ENCODE results near the gene ALK.

DNA sequence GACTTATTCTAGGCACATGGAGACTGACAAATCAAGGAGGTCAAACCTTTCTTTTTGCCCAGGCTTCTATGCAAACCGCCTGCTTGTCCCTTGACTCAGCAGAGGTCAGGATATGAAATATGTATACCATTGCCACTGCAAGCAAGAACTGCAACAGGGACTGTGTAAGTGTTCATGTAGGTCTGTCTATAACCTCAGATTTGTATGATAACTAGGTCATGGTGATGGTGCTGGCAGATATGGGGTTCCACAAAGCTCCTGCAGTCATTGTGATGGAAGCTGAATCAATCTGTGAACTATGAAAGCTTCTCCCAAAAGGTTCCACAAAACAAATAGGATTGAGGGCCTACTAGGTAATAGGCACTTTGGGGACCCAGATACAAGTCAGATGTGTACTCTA lies 489.9 kb downstream of the ALK start:
- TF ChIP-seq, protein P1, sequence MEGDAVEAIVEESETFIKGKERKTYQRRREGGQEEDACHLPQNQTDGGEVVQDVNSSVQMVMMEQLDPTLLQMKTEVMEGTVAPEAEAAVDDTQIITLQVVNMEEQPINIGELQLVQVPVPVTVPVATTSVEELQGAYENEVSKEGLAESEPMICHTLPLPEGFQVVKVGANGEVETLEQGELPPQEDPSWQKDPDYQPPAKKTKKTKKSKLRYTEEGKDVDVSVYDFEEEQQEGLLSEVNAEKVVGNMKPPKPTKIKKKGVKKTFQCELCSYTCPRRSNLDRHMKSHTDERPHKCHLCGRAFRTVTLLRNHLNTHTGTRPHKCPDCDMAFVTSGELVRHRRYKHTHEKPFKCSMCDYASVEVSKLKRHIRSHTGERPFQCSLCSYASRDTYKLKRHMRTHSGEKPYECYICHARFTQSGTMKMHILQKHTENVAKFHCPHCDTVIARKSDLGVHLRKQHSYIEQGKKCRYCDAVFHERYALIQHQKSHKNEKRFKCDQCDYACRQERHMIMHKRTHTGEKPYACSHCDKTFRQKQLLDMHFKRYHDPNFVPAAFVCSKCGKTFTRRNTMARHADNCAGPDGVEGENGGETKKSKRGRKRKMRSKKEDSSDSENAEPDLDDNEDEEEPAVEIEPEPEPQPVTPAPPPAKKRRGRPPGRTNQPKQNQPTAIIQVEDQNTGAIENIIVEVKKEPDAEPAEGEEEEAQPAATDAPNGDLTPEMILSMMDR (conservative IDR thresholded peaks at IDR 0.05; ENCODE audit: low read depth in 2 of 2), result no peak
- TF ChIP-seq CREB1 (CRISPR knock-in tag; IDR thresholded peaks at IDR 0.05; ENCODE audit: low read depth) (no peak), ZNF114 (CRISPR knock-in tag; IDR thresholded peaks at IDR 0.05) (no peak), EZH2 (IDR thresholded peaks at IDR 0.05; ENCODE audit: low read depth, unreplicated experiment) (no peak), POLR2AphosphoS5 (IDR thresholded peaks at IDR 0.05; ENCODE audit: low read depth) (no peak), EZH2phosphoT487 (IDR thresholded peaks at IDR 0.05; ENCODE audit: unreplicated experiment) (no peak), ZNF331 (CRISPR knock-in tag; IDR thresholded peaks at IDR 0.05; ENCODE audit: low read depth) (no peak), STAT1 (IDR thresholded peaks at IDR 0.05; ENCODE audit: unreplicated experiment) (no peak), NANOG (IDR thresholded peaks at IDR 0.05; ENCODE audit: borderline replicate concordance) (no peak), JUNB (IDR thresholded peaks at IDR 0.05; ENCODE audit: unreplicated experiment) (no peak)
- TF ChIP-seq, protein P2, sequence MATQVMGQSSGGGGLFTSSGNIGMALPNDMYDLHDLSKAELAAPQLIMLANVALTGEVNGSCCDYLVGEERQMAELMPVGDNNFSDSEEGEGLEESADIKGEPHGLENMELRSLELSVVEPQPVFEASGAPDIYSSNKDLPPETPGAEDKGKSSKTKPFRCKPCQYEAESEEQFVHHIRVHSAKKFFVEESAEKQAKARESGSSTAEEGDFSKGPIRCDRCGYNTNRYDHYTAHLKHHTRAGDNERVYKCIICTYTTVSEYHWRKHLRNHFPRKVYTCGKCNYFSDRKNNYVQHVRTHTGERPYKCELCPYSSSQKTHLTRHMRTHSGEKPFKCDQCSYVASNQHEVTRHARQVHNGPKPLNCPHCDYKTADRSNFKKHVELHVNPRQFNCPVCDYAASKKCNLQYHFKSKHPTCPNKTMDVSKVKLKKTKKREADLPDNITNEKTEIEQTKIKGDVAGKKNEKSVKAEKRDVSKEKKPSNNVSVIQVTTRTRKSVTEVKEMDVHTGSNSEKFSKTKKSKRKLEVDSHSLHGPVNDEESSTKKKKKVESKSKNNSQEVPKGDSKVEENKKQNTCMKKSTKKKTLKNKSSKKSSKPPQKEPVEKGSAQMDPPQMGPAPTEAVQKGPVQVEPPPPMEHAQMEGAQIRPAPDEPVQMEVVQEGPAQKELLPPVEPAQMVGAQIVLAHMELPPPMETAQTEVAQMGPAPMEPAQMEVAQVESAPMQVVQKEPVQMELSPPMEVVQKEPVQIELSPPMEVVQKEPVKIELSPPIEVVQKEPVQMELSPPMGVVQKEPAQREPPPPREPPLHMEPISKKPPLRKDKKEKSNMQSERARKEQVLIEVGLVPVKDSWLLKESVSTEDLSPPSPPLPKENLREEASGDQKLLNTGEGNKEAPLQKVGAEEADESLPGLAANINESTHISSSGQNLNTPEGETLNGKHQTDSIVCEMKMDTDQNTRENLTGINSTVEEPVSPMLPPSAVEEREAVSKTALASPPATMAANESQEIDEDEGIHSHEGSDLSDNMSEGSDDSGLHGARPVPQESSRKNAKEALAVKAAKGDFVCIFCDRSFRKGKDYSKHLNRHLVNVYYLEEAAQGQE (IDR thresholded peaks at IDR 0.05; ENCODE audit: unreplicated experiment), result no peak
- TF ChIP-seq, protein P3, sequence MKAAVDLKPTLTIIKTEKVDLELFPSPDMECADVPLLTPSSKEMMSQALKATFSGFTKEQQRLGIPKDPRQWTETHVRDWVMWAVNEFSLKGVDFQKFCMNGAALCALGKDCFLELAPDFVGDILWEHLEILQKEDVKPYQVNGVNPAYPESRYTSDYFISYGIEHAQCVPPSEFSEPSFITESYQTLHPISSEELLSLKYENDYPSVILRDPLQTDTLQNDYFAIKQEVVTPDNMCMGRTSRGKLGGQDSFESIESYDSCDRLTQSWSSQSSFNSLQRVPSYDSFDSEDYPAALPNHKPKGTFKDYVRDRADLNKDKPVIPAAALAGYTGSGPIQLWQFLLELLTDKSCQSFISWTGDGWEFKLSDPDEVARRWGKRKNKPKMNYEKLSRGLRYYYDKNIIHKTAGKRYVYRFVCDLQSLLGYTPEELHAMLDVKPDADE (IDR thresholded peaks at IDR 0.05), result no peak
- TF ChIP-seq, protein P4, sequence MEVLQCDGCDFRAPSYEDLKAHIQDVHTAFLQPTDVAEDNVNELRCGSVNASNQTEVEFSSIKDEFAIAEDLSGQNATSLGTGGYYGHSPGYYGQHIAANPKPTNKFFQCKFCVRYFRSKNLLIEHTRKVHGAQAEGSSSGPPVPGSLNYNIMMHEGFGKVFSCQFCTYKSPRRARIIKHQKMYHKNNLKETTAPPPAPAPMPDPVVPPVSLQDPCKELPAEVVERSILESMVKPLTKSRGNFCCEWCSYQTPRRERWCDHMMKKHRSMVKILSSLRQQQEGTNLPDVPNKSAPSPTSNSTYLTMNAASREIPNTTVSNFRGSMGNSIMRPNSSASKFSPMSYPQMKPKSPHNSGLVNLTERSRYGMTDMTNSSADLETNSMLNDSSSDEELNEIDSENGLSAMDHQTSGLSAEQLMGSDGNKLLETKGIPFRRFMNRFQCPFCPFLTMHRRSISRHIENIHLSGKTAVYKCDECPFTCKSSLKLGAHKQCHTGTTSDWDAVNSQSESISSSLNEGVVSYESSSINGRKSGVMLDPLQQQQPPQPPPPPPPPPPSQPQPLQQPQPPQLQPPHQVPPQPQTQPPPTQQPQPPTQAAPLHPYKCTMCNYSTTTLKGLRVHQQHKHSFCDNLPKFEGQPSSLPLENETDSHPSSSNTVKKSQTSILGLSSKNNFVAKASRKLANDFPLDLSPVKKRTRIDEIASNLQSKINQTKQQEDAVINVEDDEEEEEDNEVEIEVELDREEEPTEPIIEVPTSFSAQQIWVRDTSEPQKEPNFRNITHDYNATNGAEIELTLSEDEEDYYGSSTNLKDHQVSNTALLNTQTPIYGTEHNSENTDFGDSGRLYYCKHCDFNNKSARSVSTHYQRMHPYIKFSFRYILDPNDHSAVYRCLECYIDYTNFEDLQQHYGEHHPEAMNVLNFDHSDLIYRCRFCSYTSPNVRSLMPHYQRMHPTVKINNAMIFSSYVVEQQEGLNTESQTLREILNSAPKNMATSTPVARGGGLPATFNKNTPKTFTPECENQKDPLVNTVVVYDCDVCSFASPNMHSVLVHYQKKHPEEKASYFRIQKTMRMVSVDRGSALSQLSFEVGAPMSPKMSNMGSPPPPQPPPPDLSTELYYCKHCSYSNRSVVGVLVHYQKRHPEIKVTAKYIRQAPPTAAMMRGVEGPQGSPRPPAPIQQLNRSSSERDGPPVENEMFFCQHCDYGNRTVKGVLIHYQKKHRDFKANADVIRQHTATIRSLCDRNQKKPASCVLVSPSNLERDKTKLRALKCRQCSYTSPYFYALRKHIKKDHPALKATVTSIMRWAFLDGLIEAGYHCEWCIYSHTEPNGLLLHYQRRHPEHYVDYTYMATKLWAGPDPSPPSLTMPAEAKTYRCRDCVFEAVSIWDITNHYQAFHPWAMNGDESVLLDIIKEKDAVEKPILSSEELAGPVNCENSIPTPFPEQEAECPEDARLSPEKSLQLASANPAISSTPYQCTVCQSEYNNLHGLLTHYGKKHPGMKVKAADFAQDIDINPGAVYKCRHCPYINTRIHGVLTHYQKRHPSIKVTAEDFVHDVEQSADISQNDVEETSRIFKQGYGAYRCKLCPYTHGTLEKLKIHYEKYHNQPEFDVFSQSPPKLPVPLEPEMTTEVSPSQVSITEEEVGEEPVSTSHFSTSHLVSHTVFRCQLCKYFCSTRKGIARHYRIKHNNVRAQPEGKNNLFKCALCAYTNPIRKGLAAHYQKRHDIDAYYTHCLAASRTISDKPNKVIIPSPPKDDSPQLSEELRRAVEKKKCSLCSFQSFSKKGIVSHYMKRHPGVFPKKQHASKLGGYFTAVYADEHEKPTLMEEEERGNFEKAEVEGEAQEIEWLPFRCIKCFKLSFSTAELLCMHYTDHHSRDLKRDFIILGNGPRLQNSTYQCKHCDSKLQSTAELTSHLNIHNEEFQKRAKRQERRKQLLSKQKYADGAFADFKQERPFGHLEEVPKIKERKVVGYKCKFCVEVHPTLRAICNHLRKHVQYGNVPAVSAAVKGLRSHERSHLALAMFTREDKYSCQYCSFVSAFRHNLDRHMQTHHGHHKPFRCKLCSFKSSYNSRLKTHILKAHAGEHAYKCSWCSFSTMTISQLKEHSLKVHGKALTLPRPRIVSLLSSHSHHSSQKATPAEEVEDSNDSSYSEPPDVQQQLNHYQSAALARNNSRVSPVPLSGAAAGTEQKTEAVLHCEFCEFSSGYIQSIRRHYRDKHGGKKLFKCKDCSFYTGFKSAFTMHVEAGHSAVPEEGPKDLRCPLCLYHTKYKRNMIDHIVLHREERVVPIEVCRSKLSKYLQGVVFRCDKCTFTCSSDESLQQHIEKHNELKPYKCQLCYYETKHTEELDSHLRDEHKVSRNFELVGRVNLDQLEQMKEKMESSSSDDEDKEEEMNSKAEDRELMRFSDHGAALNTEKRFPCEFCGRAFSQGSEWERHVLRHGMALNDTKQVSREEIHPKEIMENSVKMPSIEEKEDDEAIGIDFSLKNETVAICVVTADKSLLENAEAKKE (CRISPR knock-in tag; IDR thresholded peaks at IDR 0.05), result no peak
